HG03460 (cell line): ENCODE results near the gene ACTG2.
A peak's percentile ranks its signal among the peaks of the same experiment; 100 is the strongest.

Experiments used
- ATAC-seq: cut with Tn5 transposase; IDR thresholded peaks from one replicate; pipeline ENCODE4 v1.9.1; 2021; ENCODE audit not compliant: unreplicated experiment

Gene ACTG2

DNA sequence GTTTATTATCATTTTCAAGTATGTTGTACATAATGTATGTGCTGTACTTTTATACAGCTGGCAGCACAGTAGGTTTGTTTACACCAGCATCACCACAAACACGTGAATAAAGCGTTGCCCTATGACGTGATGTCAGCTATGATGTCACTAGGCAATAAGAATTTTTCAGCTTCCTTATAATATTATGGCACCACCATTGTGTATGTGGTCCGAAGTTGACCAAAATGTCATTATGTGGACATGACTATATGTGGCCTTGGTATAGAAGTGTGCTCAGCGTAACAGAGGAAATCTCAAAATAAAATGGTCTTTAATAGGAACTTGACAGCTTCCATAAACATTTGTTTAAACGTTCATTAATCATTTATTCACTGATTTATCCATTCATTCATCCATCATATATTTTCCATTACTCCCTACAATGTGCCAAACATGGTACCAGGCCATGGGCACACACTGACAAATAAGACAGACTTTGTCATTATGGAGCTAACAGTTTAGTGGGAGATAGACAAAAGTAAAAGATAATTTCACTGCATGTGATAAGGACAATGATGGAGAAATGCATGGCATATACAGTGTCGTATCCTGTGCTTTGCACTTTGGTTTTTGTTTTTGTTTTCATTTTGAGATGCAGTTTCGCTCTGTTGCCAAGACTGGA is 18.9 kb downstream of the ACTG2 start:
- ATAC-seq = no peak

DNA sequence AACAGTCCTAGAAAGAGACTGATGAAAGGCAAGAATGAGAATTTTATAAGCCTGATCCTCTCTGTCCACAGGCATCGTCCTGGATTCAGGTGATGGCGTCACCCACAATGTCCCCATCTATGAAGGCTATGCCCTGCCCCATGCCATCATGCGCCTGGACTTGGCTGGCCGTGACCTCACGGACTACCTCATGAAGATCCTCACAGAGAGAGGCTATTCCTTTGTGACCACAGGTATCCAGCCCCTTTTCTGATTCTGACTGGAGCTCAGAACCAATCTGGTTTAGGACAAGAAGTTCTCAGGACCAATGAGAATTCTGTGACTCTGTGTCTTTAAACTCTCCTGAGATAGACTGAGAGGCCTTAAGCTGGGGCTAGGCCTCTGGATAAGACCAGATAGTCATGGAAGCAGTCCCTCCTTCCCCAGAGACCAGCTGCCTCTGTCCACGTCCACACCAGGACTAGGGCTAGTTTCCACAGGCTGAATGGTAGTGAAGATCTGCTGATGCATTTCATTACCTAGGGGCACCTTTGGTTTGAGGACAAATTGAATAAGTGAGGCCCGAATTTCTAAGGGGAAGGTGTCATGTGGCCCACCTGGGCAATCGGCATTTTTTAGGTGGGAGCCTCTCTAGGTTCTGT is 20.7 kb downstream of the ACTG2 start:
- no peak for ATAC-seq

DNA sequence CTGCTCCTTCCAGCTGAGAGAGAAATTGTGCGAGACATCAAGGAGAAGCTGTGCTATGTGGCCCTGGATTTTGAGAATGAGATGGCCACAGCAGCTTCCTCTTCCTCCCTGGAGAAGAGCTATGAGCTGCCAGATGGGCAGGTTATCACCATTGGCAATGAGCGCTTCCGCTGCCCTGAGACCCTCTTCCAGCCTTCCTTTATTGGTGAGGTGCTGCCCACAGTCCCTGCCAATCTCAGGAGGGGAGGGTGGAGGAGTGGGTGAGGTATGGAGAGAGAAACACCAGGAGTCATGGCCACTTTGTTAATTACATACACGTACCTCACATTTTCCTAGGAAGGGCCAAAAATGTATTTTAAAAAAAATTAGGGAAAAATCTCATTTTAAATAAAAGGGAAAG is 21.9 kb downstream of the ACTG2 start:
- no peak for ATAC-seq

DNA sequence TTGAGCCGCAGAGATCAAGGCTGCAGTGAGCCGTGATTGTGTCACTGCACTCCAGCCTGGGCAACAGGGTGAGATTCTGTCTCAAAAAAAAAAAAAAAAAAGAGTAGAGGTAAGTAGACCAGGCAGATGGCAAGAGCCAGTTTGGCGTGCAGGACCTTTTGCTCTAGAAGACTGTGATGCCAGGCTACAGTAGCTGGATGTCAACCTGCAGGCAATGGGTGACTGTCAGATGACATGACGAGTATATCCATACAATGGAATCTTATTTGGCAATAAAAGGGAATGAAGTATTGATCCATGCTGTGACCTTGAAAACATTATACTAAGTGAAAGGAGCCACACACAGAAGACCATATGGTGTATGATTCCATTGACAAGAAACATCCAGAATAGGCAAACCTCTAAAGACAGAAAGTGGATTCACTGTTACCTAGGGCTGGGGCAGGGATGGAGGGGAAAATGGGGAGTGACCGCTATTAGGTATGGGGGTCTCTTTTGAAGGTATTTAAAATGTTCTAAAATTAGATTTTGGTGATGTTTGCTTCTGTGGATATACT is 22.7 kb downstream of the ACTG2 start:
- ATAC-seq = no peak

DNA sequence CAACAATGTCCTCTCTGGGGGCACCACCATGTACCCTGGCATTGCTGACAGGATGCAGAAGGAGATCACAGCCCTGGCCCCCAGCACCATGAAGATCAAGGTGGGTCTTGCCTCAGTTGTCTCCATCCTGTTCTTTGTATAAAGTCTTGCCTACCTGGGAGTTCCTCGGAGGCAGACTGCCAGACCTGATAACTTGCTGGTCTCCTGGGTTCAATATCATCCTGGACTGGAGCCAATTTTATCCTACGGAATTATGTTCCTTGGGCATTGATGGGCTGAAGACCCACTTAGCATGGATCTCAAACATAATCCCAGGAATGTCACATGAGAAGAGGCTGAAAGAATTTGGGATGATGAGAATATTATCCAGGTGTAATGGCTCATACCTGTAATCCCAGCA is 23.9 kb downstream of the ACTG2 start:
- ATAC-seq = no peak

DNA sequence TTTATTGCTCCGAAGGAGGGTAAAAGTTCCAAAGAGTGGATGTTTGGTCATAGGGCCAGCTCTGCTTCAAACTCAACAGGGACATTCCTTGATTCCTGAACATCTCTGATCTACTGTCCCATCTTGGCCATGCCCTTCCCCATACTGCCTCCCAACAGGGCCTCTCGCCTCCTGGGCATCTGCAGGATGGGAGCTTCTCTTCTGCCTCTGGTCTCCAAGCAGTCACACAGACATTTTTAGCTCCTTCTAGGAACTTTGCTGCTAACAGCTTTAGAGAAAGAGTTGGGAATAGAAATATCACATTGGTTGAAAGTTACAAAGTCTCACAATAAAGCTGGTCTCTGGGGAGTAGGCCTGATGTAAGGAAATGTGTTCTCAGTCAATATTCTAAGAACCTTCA is 24.5 kb downstream of the ACTG2 start:
- no peak for ATAC-seq

DNA sequence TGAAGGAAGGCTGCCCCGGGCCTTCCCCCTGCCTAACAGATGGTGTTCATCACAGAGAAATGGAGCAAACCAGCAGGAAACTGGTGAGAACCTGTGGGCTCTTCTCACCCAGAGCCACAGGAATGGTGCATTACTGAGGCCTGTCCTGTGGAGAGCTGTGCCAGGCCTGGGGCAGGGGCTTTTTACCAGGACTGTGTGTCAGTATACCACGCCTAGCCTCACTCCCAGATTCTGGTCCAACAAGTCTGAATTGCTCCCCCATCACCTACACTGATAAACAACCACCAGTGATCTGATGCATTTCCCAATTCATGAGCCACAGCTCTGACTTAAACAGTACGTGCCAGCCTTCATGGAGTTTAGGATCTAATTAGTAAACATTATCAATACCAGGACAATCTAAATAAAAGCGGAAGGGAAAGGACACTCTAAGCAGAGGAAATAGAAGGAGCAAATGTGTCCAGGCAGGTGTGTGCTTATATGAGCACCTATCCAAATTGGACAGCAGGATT is 24.9 kb downstream of the ACTG2 start:
- ATAC-seq = no peak

DNA sequence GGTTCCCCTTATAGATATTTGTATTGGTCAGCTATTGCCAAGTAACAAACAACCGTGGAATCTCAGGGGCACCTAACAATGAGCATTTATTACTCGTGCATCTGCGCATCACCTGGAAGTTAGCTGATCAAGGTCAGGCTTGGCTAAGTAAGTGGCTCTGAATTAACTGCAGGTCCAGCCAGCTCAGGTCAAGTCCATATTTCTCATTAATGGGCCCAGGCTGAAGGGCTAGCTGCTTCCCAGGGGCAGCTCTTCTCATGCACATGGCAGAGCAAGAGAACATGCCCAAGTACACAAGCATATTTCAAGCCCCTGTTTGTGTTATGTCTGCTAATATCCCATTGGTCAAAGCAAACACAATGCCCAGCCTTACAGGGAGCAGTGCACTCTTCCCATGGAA is 26.0 kb downstream of the ACTG2 start:
- no peak for ATAC-seq

DNA sequence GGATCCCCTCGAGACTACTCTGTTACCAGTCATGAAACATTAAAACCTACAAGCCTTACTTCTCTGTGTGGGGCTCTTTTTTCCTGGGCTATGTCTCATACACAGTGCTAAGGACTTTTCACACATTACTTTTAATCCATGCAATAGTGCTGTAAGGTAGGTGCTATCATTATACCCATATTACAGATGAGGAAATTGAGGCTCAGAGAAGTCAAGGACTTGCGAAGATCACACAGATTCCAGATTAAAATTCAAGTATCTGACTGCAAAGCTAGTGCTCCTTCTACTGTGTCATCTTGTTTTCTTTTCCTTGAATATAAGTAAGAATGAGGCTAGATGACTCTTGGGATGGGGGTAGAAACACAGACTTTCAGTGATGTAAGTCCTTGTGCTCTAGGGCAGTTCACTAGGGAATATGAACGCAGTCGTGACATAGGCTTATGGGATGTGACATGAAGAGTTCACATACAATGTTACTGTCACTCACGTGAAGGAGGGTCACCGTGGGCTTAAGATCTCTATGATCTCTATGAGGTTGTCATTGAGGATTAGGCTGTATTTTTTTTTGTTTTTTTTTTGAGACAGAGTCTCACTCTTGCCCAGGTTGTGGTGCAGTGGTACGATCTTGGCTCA is 26.9 kb downstream of the ACTG2 start:
- ATAC-seq = no peak

DNA sequence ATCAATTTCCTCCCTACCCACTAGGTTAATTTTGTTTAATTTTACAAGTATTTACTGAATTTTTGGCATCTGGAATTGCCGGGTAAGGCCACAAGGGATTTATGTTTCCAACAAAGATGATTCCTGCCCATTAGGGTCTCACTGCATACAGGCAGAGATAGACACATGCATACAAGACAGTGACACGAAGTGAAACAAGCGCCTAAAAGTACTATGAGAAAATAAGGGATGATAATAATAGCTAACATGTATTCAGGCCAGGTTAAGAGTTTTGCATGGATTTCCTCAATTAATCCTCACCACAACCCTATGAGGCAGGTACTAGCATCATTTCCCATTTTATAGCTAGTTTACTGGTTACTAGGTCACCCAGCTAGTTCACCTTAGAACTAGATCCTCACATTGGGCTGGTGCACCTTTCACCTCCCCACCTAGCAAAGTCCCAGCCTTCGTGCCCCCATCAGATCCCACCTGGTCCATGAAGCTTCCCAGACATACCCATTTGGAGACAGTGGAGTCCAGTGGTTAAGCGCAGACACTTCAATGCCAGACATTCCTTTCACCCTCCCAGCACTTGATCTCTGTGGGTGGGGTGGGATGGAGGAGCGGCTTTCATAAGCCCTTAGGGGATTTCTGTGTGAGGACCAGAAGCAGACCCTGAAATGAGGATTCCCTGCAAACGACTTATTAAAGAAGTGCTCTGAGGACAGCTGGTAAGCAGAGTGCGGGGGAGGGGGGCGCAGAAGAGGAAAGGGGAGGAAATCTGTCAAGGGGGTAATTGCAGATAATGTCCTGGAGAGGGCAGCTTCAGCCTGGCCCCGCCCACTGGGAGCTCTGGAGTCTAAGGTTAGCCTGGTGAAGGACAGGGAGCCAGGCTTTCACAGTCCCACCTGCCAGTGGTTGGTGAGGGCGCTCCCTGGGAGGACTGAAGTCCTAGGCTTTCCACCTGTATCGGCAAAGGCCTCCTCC is 28.1 kb downstream of the ACTG2 start:
- ATAC-seq = no peak

DNA sequence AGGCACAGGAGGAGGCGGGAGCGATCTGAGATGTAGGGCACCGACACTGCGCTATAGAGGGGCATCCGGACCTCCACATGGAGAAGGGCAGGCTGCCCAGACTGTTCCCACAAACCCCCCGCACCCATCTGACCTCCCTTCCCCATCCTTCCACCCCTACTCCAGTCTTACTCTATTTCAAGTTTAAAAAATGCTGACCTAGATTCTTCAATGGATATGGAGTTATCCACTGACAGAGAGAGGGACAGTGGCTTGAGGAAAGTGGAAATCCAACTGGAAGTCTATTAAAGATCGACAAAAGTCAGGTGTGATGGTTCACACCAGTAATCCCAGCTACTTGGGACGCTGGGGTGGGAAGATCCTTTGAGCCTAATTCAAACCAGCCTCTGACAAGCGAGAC is 28.8 kb downstream of the ACTG2 start:
- ATAC-seq = no peak

DNA sequence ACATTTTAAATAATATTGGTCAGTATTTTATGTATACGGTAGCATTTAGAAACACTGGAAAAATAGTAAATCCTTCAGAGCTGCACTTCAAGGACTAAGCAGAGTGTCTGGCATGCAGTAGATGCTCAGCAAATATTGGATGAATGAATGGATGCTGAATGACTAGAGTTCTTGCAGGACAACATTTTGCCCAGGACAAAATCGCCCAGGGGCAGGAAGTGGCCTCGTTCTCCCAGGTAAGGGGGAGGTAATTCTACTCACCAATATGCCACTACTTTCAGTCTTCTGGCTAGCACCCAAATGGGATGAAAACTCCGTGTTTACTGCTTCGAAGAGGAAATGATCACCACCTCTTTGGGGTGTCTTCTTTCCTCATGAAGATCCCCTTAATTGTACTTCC is 29.9 kb downstream of the ACTG2 start:
- ATAC-seq = no peak

DNA sequence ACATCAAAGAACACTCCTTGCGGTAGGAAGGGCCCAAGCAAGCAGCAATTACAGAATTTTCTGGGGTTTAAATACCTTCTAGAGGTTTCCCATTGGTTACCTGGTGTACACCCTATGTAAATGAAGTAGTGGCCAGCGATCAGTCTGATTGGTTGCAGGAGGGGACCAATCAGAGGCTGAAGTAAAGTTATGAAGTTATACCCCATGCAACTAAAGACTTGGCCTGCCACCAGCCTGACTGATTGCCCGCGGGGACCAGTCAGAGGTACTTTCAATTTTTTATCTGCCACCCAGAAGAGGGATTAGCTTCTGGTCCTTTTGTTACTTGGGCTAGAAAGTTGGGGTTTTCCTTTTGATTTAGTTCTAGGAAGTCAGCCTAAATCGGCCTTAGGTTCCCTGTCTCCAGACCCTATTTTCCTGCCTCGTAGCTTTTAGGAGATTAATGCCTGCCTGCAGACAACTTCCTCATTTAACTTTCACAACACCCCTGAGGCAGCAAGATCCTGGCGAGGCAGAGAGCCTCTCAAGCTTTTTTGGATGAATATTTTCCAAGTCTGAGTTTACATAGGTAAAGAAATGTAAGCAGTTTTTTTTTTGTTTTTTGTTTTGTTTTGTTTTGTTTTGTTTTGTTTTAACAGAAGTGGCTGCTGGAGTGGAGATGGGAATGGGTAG is 32.4 kb downstream of the ACTG2 start:
- ATAC-seq = no peak

DNA sequence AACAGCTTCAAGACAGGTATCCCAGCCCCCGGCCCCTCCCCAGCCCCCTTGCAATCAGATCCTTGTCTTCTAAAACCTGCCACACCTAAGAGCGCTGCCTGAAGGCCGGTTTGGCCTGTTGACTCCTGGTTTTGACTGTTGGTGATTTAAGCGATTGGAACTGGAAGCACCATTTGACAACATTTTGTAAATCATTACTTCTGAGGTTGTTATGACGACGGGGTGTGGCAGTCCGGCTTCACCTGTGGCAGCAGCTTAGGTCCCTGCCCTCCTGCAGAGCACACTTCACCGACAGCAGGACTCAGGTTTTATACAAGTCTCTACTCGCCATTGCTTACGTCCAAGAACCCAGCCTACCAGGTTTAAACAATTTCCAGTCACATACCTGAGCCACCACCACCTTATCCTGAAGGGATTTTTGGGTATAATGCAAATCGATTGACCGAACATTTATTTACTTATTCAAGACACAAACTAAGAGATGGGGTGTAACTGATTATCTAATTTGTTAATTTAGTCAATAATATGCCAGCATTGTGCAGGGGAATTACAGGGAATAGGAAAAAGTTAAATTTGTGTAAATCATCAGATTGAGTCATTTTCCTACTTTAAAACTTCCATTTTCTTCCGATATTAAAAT is 33.2 kb downstream of the ACTG2 start:
- ATAC-seq = no peak

DNA sequence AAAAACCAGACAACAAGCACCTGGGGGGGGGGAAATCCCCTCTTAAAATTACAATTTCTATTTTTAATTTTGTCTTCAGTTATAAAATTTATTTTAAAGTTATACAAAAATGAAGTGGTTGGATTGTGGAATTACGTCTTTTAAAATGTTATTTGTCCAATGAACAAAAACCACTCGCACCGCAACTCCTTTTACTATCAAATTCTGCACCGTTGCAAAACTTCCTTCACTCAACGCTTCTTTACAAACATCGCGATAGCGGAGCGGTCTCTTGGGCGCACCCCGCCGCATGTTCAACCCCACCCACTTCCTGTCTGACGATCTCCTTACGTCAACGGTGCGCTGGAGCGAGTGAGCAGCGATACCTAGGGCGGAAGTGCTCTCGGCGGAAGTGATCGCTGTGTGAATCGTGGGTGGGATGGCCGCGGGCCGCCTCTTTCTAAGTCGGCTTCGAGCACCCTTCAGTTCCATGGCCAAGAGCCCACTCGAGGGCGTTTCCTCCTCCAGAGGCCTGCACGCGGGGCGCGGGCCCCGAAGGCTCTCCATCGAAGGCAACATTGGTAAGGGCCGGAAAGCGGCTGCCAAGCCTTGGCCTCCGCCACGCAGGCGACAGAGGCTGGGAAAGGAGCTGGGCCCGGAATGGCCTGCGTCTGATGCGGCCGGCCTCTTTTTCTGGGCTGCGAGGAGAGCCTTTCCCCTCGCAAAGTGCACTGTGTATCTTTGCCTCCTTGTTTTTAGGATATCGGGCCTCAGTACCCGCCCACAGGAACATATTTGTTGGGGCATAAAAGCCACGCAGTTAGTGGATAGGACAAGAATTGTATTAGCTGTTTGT is 33.9 kb downstream of the ACTG2 start, which contains the start of gene DGUOK:
Gene DGUOK (plus strand): TSS at position 388 of the 835 bp plus-strand sequence. CDS start 31 bp downstream, at position 419.
- peak; percentile 99 for ATAC-seq

DNA sequence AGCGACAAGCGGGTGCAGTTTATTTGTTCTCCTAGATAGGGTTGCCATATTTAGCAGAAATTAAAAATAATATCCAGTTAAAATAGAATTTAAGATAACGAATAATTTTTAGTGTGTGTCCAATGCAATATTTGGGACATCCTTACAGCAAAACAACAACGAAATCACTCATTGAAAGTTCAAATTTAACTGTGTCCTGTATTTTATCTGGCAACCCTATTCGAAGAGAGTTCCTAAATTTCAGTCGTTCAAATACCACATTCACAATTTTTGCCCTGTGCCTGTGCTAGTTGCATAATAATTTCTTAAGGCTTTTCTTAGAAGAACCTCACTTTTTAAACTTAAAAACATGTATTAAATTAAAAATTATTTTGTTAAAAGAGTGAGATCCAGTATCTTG is 34.5 kb downstream of the ACTG2 start:
- ATAC-seq = no peak

DNA sequence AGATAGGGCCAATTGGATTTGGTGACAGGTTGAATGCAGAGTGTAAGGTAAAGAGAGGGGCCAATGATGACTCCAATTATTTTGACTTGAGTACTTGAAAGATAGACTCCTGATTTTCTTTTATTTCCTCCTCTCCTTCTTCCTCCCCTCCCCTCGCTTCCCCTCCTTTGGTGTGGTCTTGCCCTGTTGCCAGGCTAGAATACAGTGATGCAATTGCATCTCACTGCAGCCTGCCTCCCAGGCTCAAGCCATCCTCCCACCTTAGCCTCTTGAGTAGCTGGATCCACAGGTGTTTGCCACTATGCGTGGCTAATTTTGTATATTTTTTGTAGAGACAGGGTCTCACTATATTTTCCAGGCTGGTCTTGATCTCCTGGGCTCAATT is 36.1 kb downstream of the ACTG2 start:
- ATAC-seq = no peak

DNA sequence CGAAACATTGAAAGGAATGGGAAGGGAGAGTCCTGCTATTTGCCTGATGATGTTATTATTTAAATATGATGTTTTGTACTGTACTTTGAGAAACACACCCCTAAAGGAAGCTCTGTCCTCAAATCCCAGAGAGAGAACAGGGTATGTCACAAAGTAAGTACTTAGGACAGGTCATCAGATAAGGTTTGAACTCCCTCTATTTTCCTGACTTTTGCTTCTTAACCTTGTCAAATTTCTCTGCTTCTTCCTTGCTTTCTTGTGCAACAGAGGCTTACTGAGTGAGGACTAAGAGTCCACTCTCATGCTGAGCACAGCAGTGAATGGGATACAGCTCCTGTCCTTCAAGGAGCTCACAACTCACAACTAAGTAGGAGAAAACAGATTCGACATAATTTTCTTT is 37.6 kb downstream of the ACTG2 start:
- ATAC-seq = no peak
